Neural cell (in vitro differentiated cells): ENCODE results near the gene HSP90AA1. TPM values are rescaled to one million over a fixed set of nuclear protein-coding genes. Genes with fewer than 3 reads are reported as not detected.

ENCODE experiments used
- H2AFZ ChIP-seq: fragments of 200-600, 300-800 bp; sonication (generic), shearing (Covaris generic); 2 replicates; pipeline ENCODE4 v1.6.0; 2014; ENCODE audit warnings: low read depth, mild to moderate bottlenecking, antibody characterized with exemption, low read length, moderate library complexity
- H3F3A ChIP-seq: fragments of 200-600 bp; shearing (Covaris generic); 2 replicates; pipeline ENCODE4 v1.6.1; 2016; ENCODE audit warnings: mild to moderate bottlenecking, moderate library complexity, mixed read lengths, antibody characterized with exemption, low read length; ENCODE audit not compliant: insufficient read depth, poor library complexity, severe bottlenecking
- H3K27ac ChIP-seq: fragments of 200-600, 300-800 bp; sonication (generic), shearing (Covaris generic); 2 replicates; pipeline ENCODE4 v1.5.1; 2014; ENCODE audit warnings: mild to moderate bottlenecking, low read length, moderate library complexity
- H3K27me3 ChIP-seq: fragments of 300-800, 200-600 bp; sonication (generic), shearing (Covaris generic); 2 replicates; pipeline ENCODE4 v1.6.0; 2014; ENCODE audit warnings: mild to moderate bottlenecking, low read depth, low read length, moderate library complexity; ENCODE audit not compliant: insufficient read depth
- H3K36me3 ChIP-seq: fragments of 300-800, 200-600 bp; sonication (generic), shearing (Covaris generic); 2 replicates; pipeline ENCODE4 v1.5.1; 2014; ENCODE audit warnings: mild to moderate bottlenecking, antibody characterized with exemption, low read length, moderate library complexity; ENCODE audit not compliant: insufficient read depth
- H3K4me2 ChIP-seq: fragments of 300-800, 200-600 bp; sonication (generic), shearing (Covaris generic); 2 replicates; pipeline ENCODE4 v1.6.0; 2014; ENCODE audit warnings: mild to moderate bottlenecking, low read length
- H3K4me3 ChIP-seq: fragments of 300-800, 200-600 bp; sonication (generic), shearing (Covaris generic); 2 replicates; pipeline ENCODE4 v1.5.1; 2014; ENCODE audit warnings: mild to moderate bottlenecking, low read length, moderate library complexity
- H3K79me2 ChIP-seq: fragments of 200-600 bp; shearing (Covaris generic); replicated peaks from 2 replicates; pipeline ENCODE4 v1.6.0; 2014; ENCODE audit warnings: mild to moderate bottlenecking, low read length, moderate library complexity; ENCODE audit not compliant: insufficient read depth
- H3K9ac ChIP-seq: fragments of 300-800, 200-600 bp; sonication (generic), shearing (Covaris generic); 2 replicates; pipeline ENCODE4 v1.6.1; 2016; ENCODE audit warnings: mild to moderate bottlenecking, low read length, mixed read lengths
- H3K9me2 ChIP-seq: fragments of 200-600 bp; shearing (Covaris generic); 2 replicates; pipeline ENCODE4 v1.6.1; 2016; ENCODE audit warnings: mild to moderate bottlenecking, low read length, mixed read lengths; ENCODE audit not compliant: insufficient read depth
- H3K9me3 ChIP-seq: fragments of 200-600, 300-800 bp; sonication (generic), shearing (Covaris generic); 2 replicates; pipeline ENCODE4 v1.6.1; 2016; ENCODE audit warnings: mild to moderate bottlenecking, mixed run types, low read length, moderate library complexity, mixed read lengths
- H4K20me1 ChIP-seq: fragments of 200-600 bp; shearing (Covaris generic); 2 replicates; pipeline ENCODE4 v1.6.1; 2016; ENCODE audit warnings: mild to moderate bottlenecking, mixed run types; ENCODE audit not compliant: insufficient read depth
- EP300 ChIP-seq: fragments of 450-650 bp; conservative IDR thresholded peaks from 2 replicates; pipeline ENCODE4 v1.6.1; 2014; ENCODE audit warnings: antibody characterized with exemption, mild to moderate bottlenecking, moderate library complexity; ENCODE audit not compliant: poor library complexity, severe bottlenecking
- EZH2 ChIP-seq: fragments of 200-600, 300-800 bp; shearing (Covaris generic), sonication (generic); IDR thresholded peaks from 2 replicates; pipeline ENCODE4 v1.6.1; 2014; ENCODE audit warnings: antibody characterized with exemption, low read length, borderline replicate concordance, mild to moderate bottlenecking; ENCODE audit not compliant: insufficient read depth, poor library complexity, severe bottlenecking
- MXI1 ChIP-seq: fragments of 450-650 bp; conservative IDR thresholded peaks from 2 replicates; pipeline ENCODE4 v1.6.1; 2014; ENCODE audit warnings: antibody characterized with exemption, mild to moderate bottlenecking; ENCODE audit not compliant: poor library complexity, severe bottlenecking
- POLR2AphosphoS5 ChIP-seq: IDR thresholded peaks from 2 replicates; pipeline ENCODE4 v1.6.1; 2012
- RAD21 ChIP-seq: fragments of 450-650 bp; conservative IDR thresholded peaks from 2 replicates; pipeline ENCODE4 v1.6.1; 2014; ENCODE audit warnings: antibody characterized with exemption, mild to moderate bottlenecking, moderate library complexity
- REST ChIP-seq: IDR thresholded peaks from 2 replicates; pipeline ENCODE4 v1.6.1; 2012; ENCODE audit warnings: borderline replicate concordance
- SMC3 ChIP-seq: fragments of 450-650 bp; conservative IDR thresholded peaks from 2 replicates; pipeline ENCODE4 v1.6.1; 2014; ENCODE audit warnings: antibody characterized with exemption, mild to moderate bottlenecking, moderate library complexity; ENCODE audit not compliant: poor library complexity
- TAF1 ChIP-seq: IDR thresholded peaks from 2 replicates; pipeline ENCODE4 v1.6.1; 2012; ENCODE audit warnings: low read depth
- polyA plus RNA-seq: library from polyadenylated mRNA; depleted of rRNA; stranded (reverse); fragments of >200 nt; gene quantifications from 2 replicates; pipeline ENCODE4 v1.2.3, GENCODE V29; 2014
- TF ChIP-seq, protein P1 (sequence below): fragments of 450-650 bp; IDR thresholded peaks from 2 replicates; pipeline ENCODE4 v1.5.1; 2014; ENCODE audit warnings: antibody characterized with exemption, mild to moderate bottlenecking, moderate library complexity; ENCODE audit not compliant: poor library complexity, severe bottlenecking

The HSP90AA1 gene
- polyA plus RNA-seq, 1 donor from 2014 or later, result 206 TPM

DNA sequence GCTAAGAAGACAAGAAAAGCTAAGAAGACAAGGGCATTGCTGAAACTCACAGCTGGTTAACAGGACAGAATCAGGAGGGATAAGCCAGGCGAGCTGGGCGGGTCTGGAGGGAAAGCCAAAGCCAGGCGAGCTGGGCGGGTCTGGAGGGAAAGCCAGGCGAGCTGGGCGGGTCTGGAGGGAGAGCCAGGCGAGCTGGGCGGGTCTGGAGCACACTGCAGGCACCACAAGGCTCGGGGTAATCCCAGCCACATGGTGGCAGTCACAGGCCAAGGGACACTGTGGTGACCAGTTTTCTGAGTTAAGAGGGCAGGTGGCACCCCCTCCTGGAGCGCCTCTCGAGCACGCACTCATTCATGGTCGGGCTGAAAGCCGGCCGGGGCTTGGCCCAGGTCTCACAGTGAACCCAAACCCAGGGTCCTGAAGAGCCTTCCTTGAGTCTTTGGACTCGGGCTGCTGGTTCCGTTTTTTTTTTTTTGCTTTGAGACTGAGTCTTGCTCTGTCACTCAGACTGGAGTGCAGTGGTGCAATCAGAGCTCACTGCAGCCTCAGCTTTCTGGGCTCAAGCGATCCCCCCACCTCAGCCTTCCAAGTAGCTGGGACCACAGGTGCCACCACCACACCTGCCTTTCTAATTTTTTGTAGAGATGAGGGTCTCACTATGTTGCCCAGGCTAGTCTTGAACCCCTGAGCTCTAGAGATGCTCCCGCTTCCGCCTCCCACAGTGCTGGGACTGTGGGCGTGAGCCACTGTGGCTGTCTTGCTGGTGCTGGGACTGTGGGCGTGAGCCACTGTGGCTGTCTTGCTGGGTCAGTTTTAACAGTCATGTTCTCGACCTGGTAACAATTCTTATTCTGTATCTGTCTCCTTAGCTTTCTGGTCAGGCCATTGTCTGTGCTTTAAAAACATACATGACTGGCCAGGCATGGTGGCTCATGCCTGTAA lies 40.2 kb downstream of the HSP90AA1 start:
- H3K9ac ChIP-seq, result no peak overlapping the region
- no peaks in the 10 kb centered on the region for H3K27me3 ChIP-seq
- H3K36me3 ChIP-seq, result peaks cover 10% of the 10 kb centered on the region
- TF ChIP-seq SMC3 (no peak), RAD21 (no peak), REST (no peak), MXI1 (no peak), TAF1 (no peak), EP300 (no peak), EZH2 (no peak), POLR2AphosphoS5 (no peak)
- TF ChIP-seq, protein P1, sequence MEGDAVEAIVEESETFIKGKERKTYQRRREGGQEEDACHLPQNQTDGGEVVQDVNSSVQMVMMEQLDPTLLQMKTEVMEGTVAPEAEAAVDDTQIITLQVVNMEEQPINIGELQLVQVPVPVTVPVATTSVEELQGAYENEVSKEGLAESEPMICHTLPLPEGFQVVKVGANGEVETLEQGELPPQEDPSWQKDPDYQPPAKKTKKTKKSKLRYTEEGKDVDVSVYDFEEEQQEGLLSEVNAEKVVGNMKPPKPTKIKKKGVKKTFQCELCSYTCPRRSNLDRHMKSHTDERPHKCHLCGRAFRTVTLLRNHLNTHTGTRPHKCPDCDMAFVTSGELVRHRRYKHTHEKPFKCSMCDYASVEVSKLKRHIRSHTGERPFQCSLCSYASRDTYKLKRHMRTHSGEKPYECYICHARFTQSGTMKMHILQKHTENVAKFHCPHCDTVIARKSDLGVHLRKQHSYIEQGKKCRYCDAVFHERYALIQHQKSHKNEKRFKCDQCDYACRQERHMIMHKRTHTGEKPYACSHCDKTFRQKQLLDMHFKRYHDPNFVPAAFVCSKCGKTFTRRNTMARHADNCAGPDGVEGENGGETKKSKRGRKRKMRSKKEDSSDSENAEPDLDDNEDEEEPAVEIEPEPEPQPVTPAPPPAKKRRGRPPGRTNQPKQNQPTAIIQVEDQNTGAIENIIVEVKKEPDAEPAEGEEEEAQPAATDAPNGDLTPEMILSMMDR, result no peak
- H3F3A ChIP-seq, result no peaks in the 10 kb centered on the region
- no peak overlapping the region for H3K4me3 ChIP-seq
- H3K9me3 ChIP-seq, result no peaks in the 10 kb centered on the region
- H3K9me2 ChIP-seq, result no peaks in the 10 kb centered on the region
- no peak overlapping the region for H3K4me2 ChIP-seq
- H4K20me1 ChIP-seq, result no peaks in the 10 kb centered on the region
- H2AFZ ChIP-seq, result no peak overlapping the region
- no peak overlapping the region for H3K27ac ChIP-seq
- H3K79me2 ChIP-seq, result no peaks in the 10 kb centered on the region

DNA sequence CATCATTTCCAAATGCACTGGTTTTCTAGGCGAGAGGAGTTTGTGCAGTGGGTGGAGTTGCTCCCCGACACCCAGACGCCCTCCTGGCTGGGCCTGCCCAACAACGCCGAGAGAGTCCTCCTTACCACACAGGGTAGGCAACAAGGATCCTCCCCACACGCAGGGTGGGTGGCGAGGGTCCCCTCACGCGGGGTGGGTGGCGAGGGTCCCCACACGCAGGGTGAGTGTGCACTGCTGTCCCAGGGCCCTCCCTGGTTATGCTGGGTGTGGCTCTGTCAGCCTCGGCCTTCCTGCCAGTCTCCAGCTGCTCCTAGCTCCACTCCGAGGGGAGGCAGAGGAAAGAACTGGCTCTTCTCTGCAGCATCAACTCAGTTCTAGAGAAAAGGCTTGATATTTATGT lies 42.3 kb downstream of the HSP90AA1 start:
- Histone ChIP-seq H4K20me1 (no peaks in the 10 kb centered on the region), H3K27ac (no peak overlapping the region), H3K79me2 (no peaks in the 10 kb centered on the region), H3K9me3 (no peaks in the 10 kb centered on the region), H3F3A (no peaks in the 10 kb centered on the region), H2AFZ (no peak overlapping the region), H3K4me3 (no peak overlapping the region), H3K36me3 (peaks cover 16% of the 10 kb centered on the region), H3K9ac (no peak overlapping the region), H3K9me2 (no peaks in the 10 kb centered on the region), H3K27me3 (no peaks in the 10 kb centered on the region), H3K4me2 (no peak overlapping the region)
- TF ChIP-seq EZH2, result no peak
- TF ChIP-seq SMC3, result no peak
- no peak for TF ChIP-seq REST
- no peak for TF ChIP-seq TAF1
- TF ChIP-seq EP300, result no peak
- TF ChIP-seq RAD21, result no peak
- TF ChIP-seq POLR2AphosphoS5, result no peak
- no peak for TF ChIP-seq MXI1
- TF ChIP-seq, protein P1, result no peak
